ENCODE data around the gene FAM227A.

The FAM227A gene

GRCh38 chr22:38540701-38541100 lies 115.5 kb downstream of the FAM227A start:
- no peak for DNase-seq (ENCODE audit: low read depth)

DNA sequence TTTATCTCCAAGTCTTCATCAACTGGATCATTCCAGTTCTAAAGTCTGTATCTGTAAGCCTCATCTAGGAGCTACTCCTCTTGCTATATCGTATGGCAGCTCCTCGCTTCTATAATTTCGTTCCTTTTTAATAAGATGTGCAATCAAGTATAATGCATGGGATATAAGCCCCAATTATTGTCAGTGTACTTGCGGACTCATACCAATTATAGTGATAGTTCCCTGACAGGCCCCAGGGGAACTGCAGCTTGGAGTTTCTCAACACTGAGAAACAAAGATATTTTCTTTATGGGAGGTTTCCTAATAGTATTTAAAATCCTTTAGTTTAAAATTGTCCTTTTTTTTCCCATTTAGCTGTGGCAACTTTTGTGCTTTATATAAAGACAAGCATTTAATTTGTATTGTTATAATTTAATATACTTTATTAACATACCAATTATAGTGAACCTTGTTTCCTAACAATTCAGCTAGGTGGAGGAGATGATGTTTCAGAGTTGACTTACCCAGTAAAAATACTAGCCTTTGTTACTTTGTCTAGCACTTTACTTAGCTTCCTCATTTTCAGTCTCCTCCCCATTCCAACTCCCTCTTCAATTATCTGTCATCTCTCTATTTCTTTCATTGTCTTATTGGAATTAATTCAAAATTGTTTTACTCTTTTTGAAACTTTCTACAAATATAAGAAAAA lies 124.8 kb downstream of the FAM227A start:
- no peak for DNase-seq (ENCODE audit: low read depth)

Data from stimulated activated CD8-positive, alpha-beta memory T cell treated with anti-CD3 and anti-CD28 coated beads, Interleukin-12 subunit alpha, Interleukin-12 subunit beta, amount 100 ng/mL, for 1 hour (primary cell).